HL-60/S4 treated with phorbol 12-myristate 13-acetate at 8.2 ng/mL for 4 days and 3 days (cell line): ENCODE data around the gene PCDHGA8.
"Not testable (repeated sequence)": the region's sequence is repeated elsewhere in the genome, so short reads cannot be mapped to it uniquely, and the experiment has no call there.

ENCODE experiments used
- in situ Hi-C: fragments of 300-500 bp; cut with MboI; formaldehyde crosslinking; loops from 2 replicates; pipeline ENCODE4 v1.15.0; 2022; ENCODE audit warnings: low sequenced_read_pairs

PCDHGA8 gene

DNA sequence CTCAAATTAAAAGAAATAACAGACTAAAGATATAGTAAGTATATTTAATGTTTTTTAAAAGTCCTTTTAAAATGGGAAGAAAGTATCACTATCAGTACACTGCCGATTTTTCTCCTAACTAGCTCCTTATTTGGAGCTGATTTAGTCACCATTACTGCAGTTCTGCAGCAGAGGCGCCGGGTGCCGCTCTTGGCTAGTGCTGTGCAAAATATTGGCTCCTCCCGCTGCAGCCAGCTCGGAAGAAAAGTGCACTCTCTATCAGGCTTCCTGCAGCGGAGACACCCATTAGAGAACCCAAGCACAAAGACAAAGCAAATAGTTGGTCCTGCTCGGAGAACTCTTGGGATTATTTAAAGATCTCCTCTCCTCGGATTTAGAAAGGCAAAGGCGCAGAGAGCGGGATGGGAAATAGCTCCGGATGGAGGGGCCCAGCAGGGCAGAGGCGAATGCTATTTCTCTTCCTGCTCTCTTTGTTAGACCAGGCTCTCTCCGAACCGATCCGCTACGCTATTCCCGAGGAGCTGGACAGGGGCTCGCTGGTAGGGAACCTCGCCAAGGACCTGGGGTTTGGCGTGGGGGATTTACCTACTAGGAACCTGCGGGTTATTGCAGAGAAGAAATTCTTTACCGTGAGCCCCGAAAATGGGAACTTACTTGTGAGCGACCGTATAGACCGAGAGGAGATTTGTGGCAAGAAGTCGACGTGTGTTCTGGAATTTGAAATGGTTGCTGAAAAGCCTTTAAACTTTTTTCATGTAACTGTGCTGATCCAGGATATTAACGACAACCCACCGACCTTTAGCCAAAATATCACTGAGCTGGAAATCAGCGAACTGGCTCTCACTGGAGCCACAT is 22.2 kb upstream of the PCDHGA8 start, which contains the start of gene PCDHGB3:
Gene PCDHGB3, plus strand, starts transcription at position 249 of the 855 bp plus-strand sequence. Its CDS starts 153 bp downstream, at position 402.
- in situ Hi-C loops: no loop called here

DNA sequence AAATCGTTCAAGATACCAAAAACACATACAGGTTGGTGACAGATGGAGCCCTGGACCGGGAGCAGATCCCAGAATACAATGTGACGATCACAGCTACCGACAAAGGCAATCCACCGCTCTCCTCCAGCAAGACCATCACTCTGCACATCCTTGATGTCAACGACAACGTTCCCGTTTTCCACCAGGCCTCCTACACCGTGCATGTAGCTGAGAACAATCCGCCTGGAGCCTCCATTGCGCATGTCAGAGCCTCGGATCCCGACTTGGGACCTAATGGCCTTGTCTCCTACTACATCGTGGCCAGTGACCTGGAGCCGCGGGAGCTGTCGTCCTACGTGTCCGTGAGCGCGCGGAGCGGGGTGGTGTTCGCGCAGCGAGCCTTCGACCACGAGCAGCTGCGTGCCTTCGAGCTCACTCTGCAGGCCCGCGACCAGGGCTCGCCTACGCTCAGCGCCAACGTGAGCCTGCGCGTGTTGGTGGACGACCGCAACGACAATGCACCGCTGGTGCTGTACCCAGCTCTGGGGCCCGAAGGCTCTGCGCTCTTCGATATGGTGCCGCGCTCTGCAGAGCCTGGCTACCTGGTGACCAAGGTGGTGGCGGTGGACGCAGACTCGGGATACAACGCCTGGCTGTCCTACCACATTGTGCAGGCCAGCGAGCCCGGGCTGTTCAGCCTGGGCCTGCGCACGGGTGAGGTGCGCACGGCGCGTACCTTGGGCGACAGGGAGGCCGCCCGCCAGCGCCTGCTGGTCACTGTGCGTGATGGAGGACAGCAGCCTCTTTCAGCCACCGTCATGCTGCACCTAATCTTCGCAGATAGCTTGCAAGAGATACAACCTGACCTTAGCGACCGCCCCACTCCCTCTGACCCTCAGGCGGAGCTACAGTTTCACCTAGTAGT is 20.6 kb upstream of the PCDHGA8 start:
- in situ Hi-C loops: no loop called here

DNA sequence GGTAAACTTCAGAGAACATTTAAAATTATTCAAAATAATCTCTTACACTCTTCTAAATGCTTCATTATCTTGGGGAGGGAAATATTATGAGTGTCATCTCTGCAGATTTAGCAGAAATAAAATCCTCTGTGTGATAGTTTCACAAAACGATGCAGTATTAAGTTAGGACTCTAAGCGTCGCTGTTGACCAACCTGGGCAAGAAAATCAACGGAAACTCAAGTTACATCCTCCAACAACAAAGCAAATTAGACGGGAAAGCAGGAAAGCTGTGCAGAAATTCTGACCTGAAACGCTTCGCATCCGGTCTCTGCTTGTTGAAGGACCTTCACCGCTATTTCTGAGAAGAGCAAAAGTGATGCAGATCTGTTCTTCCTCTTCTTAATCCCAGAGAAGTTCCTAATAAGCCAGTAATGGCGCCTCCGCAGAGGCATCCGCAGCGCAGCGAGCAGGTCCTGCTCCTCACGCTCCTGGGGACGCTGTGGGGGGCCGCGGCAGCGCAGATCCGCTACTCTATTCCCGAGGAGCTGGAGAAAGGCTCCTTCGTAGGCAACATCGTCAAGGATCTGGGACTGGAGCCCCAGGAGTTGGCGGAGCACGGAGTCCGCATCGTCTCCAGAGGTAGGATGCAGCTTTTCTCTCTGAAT is 18.6 kb upstream of the PCDHGA8 start, which contains the start of gene PCDHGA6:
Gene PCDHGA6, plus strand, starts transcription at position 219 of the 645 bp plus-strand sequence. Its CDS starts 193 bp downstream, at position 412.
- in situ Hi-C loops: no loop called here

DNA sequence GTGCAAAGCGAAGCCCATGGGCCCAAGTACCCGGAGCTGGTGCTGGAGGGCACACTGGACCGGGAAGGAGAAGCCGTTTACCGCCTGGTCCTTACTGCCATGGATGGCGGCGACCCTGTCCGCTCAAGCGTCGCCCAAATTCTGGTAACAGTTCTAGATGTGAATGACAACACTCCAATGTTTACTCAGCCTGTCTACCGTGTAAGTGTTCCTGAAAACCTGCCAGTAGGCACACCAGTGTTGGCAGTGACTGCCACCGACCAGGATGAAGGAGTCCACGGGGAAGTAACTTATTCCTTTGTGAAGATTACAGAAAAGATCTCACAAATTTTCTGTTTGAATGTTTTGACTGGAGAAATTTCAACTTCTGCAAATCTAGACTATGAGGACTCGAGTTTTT is 17.8 kb upstream of the PCDHGA8 start:
- in situ Hi-C loops: no loop called here

DNA sequence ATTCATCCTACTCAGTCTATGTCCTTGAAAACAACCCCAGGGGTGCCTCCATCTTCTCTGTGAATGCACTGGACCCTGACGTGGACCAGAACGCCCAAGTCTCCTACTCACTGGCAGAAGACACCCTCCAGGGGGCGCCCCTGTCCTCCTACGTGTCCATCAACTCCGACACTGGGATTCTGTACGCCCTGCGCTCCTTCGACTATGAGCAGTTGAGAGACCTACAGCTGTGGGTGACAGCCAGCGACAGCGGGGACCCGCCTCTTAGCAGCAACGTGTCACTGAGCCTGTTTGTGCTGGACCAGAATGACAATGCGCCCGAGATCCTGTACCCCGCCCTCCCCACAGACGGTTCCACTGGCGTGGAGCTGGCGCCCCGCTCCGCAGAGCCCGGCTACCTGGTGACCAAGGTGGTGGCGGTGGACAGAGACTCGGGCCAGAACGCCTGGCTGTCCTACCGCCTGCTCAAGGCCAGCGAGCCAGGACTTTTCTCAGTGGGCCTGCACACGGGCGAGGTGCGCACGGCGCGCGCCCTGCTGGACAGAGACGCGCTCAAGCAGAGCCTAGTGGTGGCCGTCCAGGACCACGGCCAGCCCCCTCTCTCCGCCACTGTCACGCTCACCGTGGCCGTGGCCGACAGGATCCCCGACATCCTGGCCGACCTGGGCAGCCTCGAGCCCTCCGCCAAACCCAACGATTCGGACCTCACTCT is 16.8 kb upstream of the PCDHGA8 start:
- in situ Hi-C loops: not testable (repeated sequence)

DNA sequence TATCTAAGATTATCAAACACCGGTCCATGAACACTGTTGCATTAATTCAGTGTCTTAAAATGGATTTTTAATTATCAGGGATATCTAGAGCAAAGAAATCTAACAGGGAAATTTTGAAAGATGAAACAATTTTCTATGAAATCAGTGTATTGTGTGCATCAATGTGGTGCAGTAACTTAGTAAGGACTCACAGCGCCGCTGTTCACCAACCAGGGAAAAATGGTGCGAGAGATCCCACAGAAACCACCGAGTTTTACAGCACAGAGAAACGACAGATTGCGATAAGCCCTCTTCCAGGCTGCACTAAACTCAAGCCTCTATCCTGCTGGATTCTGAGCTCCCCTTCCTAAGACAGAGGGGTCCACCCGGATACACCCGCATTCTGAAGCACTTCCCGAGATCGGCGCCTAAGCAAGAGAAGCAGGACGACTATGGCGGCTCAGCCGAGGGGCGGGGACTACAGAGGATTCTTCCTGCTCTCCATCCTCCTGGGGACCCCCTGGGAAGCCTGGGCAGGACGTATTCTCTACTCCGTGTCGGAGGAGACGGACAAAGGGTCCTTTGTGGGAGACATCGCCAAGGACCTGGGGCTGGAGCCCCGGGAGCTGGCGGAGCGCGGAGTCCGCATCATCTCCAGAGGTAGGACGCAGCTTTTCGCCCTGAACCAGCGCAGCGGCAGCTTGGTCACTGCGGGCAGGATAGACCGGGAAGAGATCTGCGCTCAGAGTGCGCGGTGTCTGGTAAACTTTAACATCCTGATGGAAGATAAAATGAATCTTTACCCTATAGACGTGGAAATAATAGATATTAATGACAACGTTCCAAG is 9.8 kb upstream of the PCDHGA8 start, which contains the start of gene PCDHGA7:
Gene PCDHGA7, plus strand, starts transcription at position 274 of the 826 bp plus-strand sequence. Its CDS starts 158 bp downstream, at position 432.
- in situ Hi-C loops: no loop called here

DNA sequence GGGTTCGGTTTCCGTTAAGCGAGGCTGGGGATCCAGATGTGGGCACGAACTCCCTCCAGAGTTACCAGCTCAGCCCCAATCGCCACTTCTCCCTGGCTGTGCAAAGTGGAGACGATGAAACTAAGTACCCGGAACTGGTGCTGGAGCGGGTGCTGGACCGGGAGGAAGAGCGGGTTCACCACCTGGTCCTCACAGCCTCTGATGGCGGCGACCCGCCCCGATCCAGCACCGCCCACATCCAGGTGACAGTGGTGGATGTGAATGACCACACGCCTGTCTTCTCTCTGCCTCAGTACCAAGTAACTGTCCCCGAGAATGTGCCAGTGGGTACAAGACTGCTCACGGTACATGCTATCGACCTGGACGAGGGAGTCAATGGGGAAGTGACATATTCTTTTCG is 9.1 kb upstream of the PCDHGA8 start:
- in situ Hi-C loops: no loop called here

DNA sequence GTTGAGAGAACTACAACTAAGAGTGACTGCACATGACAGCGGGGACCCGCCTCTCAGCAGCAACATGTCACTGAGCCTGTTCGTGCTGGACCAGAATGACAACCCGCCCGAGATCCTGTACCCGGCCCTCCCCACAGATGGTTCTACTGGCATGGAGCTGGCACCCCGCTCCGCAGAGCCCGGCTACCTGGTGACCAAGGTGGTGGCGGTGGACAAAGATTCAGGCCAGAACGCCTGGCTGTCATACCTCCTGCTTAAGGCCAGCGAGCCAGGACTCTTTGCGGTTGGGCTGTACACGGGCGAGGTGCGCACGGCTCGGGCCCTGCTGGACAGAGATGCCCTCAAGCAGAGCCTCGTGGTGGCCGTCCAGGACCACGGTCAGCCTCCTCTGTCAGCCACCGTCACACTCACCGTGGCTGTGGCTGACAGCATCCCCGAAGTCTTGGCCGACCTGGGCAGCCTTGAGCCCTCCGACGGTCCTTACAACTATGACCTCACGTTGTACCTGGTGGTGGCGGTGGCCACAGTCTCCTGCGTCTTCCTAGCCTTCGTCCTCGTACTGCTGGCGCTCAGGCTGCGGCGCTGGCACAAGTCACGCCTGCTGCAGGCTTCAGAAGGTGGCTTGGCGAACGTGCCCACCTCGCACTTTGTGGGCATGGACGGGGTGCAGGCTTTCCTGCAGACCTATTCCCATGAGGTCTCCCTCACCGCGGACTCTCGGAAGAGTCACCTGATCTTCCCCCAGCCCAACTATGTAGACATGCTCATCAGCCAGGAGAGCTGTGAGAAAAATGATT is 7.8 kb upstream of the PCDHGA8 start:
- in situ Hi-C loops: no loop called here

DNA sequence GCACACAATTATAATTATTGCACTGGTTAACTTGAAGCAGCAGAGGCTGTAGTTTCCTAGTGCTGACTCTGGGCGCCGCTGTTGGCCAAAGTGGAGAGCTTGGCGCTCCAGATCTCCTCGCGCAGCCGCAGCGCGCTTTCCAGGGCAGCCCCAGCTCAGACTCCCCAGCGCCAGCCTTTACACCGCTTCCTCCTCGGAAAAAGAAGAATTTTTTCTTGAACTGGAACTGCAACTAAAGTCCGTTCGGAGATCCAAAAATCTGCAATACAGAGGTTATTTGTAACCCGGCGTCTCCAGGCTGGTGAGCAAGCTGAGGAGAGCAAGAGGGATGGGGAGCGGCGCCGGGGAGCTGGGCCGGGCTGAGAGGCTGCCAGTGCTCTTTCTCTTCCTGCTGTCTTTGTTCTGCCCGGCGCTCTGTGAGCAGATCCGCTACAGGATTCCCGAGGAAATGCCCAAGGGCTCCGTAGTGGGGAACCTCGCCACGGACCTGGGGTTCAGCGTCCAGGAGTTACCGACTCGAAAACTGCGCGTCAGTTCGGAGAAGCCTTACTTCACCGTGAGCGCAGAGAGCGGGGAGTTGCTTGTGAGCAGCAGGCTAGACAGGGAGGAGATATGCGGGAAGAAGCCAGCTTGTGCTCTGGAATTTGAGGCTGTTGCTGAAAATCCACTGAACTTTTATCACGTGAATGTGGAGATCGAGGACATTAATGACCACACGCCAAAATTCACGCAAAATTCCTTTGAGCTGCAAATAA is 4.7 kb upstream of the PCDHGA8 start, which contains the start of gene PCDHGB4:
Gene PCDHGB4, plus strand, starts transcription at position 142 of the 755 bp plus-strand sequence. Its CDS starts 187 bp downstream, at position 329.
- in situ Hi-C loops: not testable (repeated sequence)

DNA sequence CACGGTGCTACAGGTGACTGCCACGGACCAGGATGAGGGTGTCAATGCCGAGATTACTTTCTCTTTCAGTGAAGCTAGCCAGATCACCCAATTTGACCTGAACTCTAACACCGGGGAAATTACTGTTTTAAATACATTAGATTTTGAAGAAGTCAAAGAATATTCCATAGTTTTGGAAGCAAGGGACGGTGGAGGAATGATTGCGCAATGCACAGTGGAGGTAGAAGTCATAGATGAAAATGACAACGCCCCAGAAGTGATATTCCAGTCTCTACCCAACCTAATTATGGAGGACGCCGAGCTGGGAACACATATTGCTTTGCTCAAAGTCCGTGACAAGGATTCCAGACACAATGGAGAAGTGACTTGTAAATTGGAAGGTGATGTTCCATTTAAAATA is 3.8 kb upstream of the PCDHGA8 start:
- in situ Hi-C loops: no loop called here

DNA sequence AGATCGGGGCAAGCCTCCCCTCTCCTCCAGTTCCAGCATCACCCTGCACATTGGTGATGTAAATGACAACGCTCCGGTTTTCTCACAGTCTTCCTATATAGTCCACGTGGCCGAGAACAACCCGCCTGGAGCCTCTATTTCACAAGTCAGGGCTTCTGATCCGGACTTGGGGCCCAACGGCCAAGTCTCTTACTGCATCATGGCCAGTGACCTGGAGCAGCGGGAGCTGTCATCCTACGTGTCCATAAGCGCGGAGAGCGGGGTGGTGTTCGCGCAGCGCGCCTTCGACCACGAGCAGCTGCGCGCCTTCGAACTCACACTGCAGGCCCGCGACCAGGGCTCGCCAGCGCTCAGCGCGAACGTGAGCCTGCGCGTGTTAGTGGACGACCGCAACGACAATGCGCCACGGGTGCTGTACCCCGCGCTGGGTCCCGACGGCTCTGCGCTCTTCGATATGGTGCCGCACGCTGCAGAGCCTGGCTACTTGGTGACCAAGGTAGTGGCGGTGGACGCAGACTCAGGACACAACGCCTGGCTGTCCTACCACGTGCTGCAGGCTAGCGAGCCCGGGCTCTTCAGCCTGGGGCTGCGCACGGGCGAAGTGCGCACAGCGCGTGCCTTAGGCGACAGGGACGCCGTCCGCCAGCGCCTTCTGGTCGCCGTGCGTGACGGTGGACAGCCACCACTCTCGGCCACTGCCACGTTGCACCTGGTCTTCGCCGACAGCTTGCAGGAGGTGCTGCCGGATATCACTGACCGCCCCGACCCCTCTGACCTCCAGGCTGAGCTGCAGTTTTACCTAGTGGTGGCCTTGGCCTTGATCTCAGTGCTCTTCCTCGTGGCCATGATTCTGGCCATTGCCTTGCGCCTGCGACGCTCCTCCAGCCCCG is 3.0 kb upstream of the PCDHGA8 start:
- in situ Hi-C loops: no loop called here

DNA sequence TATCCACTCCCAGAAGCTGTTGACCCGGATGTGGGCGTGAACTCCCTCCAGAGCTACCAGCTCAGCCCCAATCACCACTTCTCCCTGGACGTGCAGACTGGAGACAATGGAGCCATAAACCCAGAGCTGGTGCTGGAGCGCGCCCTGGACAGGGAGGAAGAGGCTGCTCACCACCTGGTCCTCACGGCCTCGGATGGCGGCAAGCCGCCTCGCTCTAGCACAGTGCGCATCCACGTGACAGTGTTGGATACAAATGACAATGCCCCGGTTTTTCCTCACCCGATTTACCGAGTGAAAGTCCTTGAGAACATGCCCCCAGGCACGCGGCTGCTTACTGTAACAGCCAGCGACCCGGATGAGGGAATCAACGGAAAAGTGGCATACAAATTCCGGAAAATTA is 834 bp downstream of the PCDHGA8 start:
- in situ Hi-C loops: no loop called here

DNA sequence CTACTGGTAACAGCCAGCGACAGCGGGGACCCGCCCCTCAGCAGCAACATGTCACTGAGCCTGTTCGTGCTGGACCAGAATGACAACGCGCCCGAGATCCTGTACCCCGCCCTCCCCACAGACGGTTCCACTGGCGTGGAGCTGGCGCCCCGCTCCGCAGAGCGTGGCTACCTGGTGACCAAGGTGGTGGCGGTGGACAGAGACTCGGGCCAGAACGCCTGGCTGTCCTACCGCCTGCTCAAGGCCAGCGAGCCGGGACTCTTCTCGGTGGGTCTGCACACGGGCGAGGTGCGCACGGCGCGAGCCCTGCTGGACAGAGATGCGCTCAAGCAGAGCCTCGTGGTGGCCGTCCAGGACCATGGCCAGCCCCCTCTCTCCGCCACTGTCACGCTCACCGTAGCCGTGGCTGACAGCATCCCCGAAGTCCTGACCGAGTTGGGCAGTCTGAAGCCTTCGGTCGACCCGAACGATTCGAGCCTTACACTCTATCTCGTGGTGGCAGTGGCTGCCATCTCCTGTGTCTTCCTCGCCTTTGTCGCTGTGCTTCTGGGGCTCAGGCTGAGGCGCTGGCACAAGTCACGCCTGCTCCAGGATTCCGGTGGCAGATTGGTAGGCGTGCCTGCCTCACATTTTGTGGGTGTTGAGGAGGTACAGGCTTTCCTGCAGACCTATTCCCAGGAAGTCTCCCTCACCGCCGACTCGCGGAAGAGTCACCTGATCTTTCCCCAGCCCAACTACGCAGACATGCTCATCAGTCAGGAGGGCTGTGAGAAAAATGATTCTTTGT is 2.2 kb downstream of the PCDHGA8 start:
- in situ Hi-C loops: not testable (repeated sequence)

DNA sequence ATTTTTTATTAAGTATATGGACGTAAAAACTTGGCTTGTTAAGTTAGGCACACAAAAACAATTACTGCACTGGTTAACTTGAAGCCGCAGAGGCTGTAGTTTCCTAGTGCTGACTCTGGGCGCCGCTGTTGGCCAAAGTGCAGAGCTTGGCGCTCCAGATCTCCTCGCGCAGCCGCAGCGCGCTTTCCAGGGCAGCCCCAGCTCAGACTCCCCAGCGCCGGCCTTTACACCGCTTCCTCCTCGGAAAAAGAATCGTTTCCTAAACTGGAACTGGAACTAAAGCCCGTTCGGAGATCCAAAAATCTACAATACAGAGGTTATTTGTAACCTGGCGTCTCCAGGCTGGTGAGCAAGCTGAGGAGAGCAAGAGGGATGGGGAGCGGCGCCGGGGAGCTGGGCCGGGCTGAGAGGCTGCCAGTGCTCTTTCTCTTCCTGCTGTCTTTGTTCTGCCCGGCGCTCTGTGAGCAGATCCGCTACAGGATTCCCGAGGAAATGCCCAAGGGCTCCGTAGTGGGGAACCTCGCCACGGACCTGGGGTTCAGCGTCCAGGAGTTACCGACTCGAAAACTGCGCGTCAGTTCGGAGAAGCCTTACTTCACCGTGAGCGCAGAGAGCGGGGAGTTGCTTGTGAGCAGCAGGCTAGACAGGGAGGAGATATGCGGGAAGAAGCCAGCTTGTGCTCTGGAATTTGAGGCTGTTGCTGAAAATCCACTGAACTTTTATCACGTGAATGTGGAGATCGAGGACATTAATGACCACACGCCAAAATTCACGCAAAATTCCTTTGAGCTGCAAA is 5.5 kb downstream of the PCDHGA8 start, which contains the start of gene PCDHGB5:
Gene PCDHGB5, plus strand, starts transcription at position 192 of the 796 bp plus-strand sequence. Its CDS starts 181 bp downstream, at position 373.
- in situ Hi-C loops: not testable (repeated sequence)

DNA sequence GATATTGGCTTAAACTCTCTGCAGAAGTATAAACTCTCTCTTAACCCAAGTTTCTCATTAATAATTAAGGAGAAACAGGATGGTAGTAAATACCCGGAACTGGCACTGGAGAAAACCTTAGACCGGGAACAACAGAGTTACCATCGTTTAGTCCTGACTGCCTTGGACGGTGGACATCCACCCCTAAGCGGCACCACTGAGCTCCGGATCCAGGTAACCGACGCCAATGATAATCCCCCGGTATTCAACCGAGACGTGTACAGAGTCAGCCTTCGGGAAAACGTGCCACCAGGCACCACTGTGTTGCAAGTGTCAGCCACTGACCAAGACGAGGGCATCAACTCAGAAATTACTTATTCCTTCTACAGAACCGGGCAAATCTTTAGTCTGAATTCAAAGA is 6.2 kb downstream of the PCDHGA8 start:
- in situ Hi-C loops: no loop called here
